Tibial artery (tissue), 4 donors: ENCODE measurements around the gene MYL6B.

Experiments used
- DNase-seq, 2 donors: peaks; one replicate each; pipeline ENCODE4 v3.0.0-alpha.2; 2019
- H3K27ac ChIP-seq, 2 donors: fragments of 200-600 bp; sonication (generic) in 1 of 2; 1 replicate in 1 of 2; 2 replicates in 1 of 2; pipeline ENCODE4 v1.5.1; 2018 to 2019; ENCODE audit warnings: mild to moderate bottlenecking in 1 of 2
- H3K27me3 ChIP-seq, 2 donors: fragments of 200-600 bp; sonication (generic) in 1 of 2; one replicate each; pipeline versions ENCODE4 v1.5.1 to v1.6.0; 2016 to 2019
- H3K36me3 ChIP-seq, 3 donors: fragments of 200-600 bp; sonication (generic) in 2 of 3; one replicate each; pipeline ENCODE4 v1.5.1; 2016 to 2019; ENCODE audit warnings: mild to moderate bottlenecking in 2 of 3
- H3K4me1 ChIP-seq, 4 donors: fragments of 200-600 bp; sonication (generic) in 2 of 4; 1 replicate in 3 of 4; 2 replicates in 1 of 4; pipeline ENCODE4 v1.5.1; 2016 to 2019
- H3K4me3 ChIP-seq, 2 donors: fragments of 200-600 bp; sonication (generic) in 1 of 2; 1 replicate in 1 of 2; 2 replicates in 1 of 2; pipeline ENCODE4 v1.5.1; 2018 to 2019; ENCODE audit warnings: mild to moderate bottlenecking in 2 of 2
- H3K9me3 ChIP-seq, 3 donors: fragments of 200-600 bp; sonication (generic) in 1 of 3; one replicate each; pipeline ENCODE4 v1.5.1; 2016 to 2019
- CTCF ChIP-seq, 2 experiments: fragments of 200-600 bp in 1 of 2; fragments of 450-650 bp in 1 of 2; IDR thresholded peaks; one replicate each; pipeline ENCODE4 v1.5.1; 2017 to 2019; ENCODE audit warnings: antibody characterized with exemption in 2 of 2, mild to moderate bottlenecking in 1 of 2, moderate library complexity in 1 of 2
- intact Hi-C: fragments of 100-400 bp; cut with DNase I; formaldehyde crosslinking; loops from one replicate; pipeline ENCODE4 v1.15.0; 2023; ENCODE audit warnings: low total_unique reads

MYL6B gene

DNA sequence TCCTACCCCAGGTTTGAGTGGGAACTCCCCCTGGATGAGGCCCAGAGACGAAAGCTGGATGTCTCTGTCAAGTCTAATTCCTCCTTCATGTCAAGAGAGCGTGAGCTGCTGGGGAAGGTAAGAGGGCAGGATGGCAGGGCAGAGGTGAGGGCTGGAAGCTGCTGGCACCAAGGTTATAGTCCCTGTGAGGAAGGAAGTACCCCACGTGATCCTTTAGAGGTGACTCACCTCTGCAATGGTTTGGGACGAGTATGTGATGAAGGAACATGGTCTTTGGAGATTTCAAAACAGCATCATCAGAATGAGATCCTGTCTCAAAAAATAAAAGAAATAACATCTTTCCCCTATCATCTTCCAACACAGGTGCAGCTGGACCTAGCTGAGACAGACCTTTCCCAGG, 9.2 kb upstream of the MYL6B start:
- intact Hi-C loops, result no loop called here
- DNase-seq, result no peak
- peaks cover 0 to 13% (median 8%) of the 10 kb centered on the region in 4 donors for H3K4me1 ChIP-seq
- H3K27ac ChIP-seq, result no peak overlapping the region
- peaks cover 63 to 71% (median 71%) of the 10 kb centered on the region in 3 donors for H3K36me3 ChIP-seq
- H3K9me3 ChIP-seq, result no peaks in the 10 kb centered on the region
- H3K4me3 ChIP-seq, result no peak overlapping the region
- no peak for TF ChIP-seq CTCF (IDR thresholded peaks at IDR 0.05)
- no peaks in the 10 kb centered on the region for H3K27me3 ChIP-seq

- DNase-seq, result no peak
- H3K36me3 ChIP-seq, result peaks cover 57 to 65% (median 65%) of the 10 kb centered on the region in 3 donors
- H3K4me1 ChIP-seq, result peaks cover 0 to 13% (median 8%) of the 10 kb centered on the region in 4 donors
- no peak for TF ChIP-seq CTCF (IDR thresholded peaks at IDR 0.05)
- H3K4me3 ChIP-seq, result no peak overlapping the region
- no peak overlapping the region for H3K27ac ChIP-seq
- no peaks in the 10 kb centered on the region for H3K27me3 ChIP-seq
- H3K9me3 ChIP-seq, result no peaks in the 10 kb centered on the region
- intact Hi-C loops, result no loop called here
Observed at GRCh38 chr12:56143870-56144269, 8.5 kb upstream of the MYL6B start.

DNA sequence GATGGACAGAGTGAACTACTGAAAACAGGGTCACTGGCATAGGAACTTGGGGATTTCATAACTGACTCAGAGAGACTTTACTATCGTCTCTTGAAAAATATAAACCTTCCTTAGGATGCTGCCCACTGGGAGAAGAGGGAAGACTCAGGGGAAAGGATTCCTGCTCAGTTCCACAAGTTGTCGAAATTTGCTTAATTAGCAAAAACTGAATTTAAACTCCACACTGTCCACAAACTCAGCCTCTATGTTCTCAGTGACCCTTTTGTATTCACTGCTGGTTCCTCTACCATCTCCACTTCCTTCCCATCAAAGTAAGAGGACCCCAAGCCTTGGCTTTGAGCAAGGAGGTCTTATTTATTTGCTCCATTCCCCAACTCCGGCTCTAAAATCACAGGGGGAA, 7.2 kb upstream of the MYL6B start:
- intact Hi-C loops, result no loop called here
- no peak overlapping the region for H3K4me3 ChIP-seq
- no peaks in the 10 kb centered on the region for H3K27me3 ChIP-seq
- no peak overlapping the region for H3K27ac ChIP-seq
- DNase-seq, result no peak
- H3K4me1 ChIP-seq, result peaks cover 0 to 13% (median 8%) of the 10 kb centered on the region in 4 donors
- H3K9me3 ChIP-seq, result no peaks in the 10 kb centered on the region
- no peak for TF ChIP-seq CTCF (IDR thresholded peaks at IDR 0.05)
- H3K36me3 ChIP-seq, result peaks cover 45 to 51% (median 51%) of the 10 kb centered on the region in 3 donors

DNA sequence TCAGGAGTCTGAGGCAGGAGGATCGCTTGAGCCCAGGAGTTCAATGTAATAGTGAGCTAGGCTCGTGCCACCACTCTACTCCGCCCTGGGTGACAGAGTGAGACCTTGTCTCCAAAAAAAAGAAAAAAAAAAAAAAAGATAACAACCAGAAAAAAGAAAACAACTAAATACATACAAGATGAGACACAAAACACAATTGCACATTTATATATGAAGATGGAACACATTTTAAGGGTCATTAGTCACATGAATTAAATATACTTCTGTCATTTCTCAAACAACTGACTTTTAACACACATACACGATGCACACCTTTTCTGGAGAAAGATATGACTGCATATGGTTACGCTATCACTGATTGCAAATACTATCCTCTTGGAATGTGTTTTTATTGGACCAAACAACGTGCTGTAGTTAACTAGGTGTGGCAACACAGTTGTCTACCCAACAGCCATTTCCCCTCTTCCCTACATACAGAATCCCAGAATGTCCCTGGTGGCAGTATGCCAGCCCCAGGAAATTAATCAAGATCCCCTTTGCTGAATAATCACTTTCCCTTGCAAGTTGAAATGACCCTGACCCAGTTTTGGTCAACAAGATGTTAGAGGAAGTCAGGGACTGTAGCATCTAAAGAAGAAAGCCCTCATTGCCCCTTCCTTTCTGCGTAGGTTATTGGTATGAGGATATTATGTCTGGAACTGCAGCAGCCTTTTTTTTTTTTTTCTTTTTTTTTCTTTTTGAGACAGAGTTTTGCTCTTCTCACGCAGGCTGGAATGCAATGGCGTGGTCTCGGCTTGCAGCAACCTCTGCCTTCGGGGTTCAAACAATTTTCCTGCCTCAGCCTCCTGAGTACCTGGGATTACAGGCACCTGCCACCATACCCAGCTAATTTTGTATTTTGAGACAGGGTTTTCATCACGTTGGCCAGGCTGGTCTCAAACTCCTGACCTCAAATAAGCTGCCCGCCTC, 5.6 kb upstream of the MYL6B start:
- intact Hi-C loops, result no loop called here
- Histone ChIP-seq H3K9me3 (no peaks in the 10 kb centered on the region), H3K4me1 (peaks cover 0 to 19% (median 12%) of the 10 kb centered on the region in 4 donors), H3K27me3 (no peaks in the 10 kb centered on the region), H3K27ac (no peak overlapping the region), H3K36me3 (peaks cover 33 to 36% (median 36%) of the 10 kb centered on the region in 3 donors), H3K4me3 (no peak overlapping the region)
- TF ChIP-seq CTCF (IDR thresholded peaks at IDR 0.05), result no peak
- DNase-seq, result no peak

DNA sequence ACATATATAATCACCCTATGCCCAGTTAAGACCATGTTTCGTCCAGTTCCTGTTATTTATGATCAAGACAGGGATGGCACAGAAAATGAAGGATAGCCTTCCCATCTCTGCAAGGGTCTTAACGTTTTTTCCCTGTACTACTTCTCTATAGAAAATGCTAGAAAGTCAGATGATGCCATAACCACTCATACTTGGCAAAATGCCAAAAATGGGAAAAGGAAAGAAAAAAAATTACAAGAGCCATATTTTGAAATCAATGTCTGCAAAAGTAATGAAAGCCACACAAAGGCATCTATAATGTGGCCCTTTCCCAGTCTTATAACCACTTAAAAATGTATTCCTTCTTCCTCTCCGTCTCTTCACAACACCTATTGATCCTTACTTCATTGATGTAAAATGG, 1.8 kb upstream of the MYL6B start:
- no peaks in the 10 kb centered on the region for H3K9me3 ChIP-seq

More for the DNA sequence above, 1.8 kb upstream of the MYL6B start:
- no peaks in the 10 kb centered on the region for H3K27me3 ChIP-seq
- H3K36me3 ChIP-seq, result peaks cover 0 to 7% (median 0%) of the 10 kb centered on the region in 3 donors
- no peak for DNase-seq
- H3K4me3 ChIP-seq, result no peak overlapping the region
- intact Hi-C loops, result no loop called here
- H3K4me1 ChIP-seq, result peaks cover 0 to 30% (median 25%) of the 10 kb centered on the region in 4 donors
- TF ChIP-seq CTCF (IDR thresholded peaks at IDR 0.05), result no peak
- no peak overlapping the region for H3K27ac ChIP-seq
